OCI-LY1 (cell line): ENCODE measurements around the gene LDLRAD3.

Experiments used
- CTCF ChIP-seq: fragments of 200-600 bp; sonication (generic), shearing (Covaris generic); IDR thresholded peaks from 2 replicates; pipeline ENCODE4 v1.5.1; 2017; ENCODE audit warnings: mild to moderate bottlenecking, antibody characterized with exemption, low read length, moderate library complexity, mixed read lengths
- EZH2 ChIP-seq: fragments of 200-600 bp; sonication (generic), shearing (Covaris generic); IDR thresholded peaks from 2 replicates; pipeline ENCODE4 v1.8.0; 2017; ENCODE audit warnings: borderline replicate concordance, mixed run types, mild to moderate bottlenecking, antibody characterized with exemption, low read length, moderate library complexity, mixed read lengths

GRCh38 chr11:36234825-36235224 lies 291.0 kb downstream of the LDLRAD3 start:
- TF ChIP-seq CTCF: no peak
- TF ChIP-seq EZH2: no peak
